ENCODE data around the gene NUTM2E. TPM values are rescaled to one million over a fixed set of nuclear protein-coding genes. Genes with fewer than 3 reads are reported as not detected.
A peak's percentile ranks its signal among the peaks of the same experiment; 100 is the strongest.
"Not testable (repeated sequence)": the region's sequence is repeated elsewhere in the genome, so short reads cannot be mapped to it uniquely, and the experiment has no call there.

The NUTM2E gene, protein sequence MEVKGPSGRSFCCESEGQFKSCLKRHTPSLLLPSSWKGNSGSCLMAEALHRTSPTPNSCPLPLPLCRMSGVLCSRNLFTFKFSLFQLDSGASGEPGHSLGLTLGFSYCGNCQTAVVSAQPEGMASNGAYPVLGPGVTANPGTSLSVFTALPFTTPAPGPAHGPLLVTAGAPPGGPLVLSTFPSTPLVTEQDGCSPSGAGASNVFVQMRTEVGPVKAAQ (N-terminal part only)
- polyA plus RNA-seq (ENCODE audit: insufficient read length in 4 of 4): under 1 TPM in 3 of 4 donors, not detected in 1; 0.24 to 0.64 (median 0.34) TPM

DNA sequence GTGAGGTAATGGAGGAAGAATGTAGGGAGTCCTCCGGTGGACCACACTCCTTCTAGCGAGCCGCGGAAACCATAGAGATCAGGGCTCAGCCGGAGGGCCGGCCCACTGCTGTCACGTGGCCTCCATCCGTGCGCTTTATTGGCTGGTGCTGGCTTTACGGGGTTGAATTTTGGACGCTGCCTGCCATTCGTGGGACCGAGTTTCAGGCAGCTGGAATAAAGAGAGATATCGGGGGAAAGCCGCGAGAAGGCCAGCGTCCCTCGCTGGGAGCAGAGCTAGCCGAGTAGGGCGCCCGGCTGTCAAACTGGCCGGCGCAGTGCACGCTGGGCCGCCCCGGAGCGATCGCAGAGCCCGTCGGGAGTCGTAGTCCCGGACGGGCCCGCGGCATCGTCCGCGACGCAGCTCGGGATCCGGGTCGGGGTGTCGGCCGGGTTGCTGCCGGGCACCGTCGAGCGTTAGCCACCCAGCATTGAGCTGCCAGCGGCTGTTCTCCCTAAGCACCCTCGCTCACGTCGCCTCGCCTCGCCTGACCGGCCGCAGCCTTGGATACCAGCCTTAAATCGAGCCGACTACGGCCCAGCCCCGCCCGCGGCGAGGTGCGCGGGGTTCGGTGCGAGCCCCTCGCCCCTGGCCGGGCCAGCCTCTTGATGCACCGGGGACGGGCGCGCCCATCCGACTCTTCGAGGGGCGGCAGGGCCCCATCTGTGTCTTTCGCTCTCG, at the start of gene NUTM2E:
Gene NUTM2E (plus strand): TSS at position 244 of the 720 bp plus-strand sequence. CDS start 15,002 bp downstream, outside the sequence.
- peak; percentile 21 to 60 (median 48) for DNase-seq (ENCODE audit: low read depth in 4 of 4, low spot score in 2 of 4)

DNA sequence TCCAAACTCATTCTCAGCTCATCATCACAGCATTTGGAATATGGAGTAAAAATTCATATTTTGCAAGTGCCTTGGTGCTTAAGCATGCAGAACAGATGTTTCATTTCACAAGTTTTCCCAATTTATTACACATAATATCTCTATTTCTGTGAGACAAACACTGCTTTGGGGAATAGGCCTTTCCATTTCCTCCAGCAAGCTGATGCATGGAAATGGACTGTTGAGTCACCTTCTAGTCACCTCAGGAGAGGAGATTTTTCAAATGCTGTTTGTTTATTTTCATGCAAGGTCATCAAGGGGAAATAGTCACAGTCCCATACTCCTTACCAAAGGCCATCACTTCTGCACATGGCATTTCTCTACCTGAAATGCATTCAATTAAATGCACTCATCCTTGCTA, 48.5 kb upstream of the NUTM2E start:
- not testable (repeated sequence) for DNase-seq (ENCODE audit: low read depth in 4 of 4, low spot score in 2 of 4)

GRCh38 chr10:79779310-79779938, 47.1 kb upstream of the NUTM2E start:
- peak in 3 of 4 donors; percentile 20 to 51 (median 25) for DNase-seq (ENCODE audit: low read depth in 4 of 4, low spot score in 2 of 4)

GRCh38 chr10:79779992-79780391, 46.5 kb upstream of the NUTM2E start:
- DNase-seq (ENCODE audit: low read depth in 4 of 4, low spot score in 2 of 4): not testable (repeated sequence)

GRCh38 chr10:79781584-79781983, 45.0 kb upstream of the NUTM2E start:
- DNase-seq (ENCODE audit: low read depth in 4 of 4, low spot score in 2 of 4): not testable (repeated sequence)

DNA sequence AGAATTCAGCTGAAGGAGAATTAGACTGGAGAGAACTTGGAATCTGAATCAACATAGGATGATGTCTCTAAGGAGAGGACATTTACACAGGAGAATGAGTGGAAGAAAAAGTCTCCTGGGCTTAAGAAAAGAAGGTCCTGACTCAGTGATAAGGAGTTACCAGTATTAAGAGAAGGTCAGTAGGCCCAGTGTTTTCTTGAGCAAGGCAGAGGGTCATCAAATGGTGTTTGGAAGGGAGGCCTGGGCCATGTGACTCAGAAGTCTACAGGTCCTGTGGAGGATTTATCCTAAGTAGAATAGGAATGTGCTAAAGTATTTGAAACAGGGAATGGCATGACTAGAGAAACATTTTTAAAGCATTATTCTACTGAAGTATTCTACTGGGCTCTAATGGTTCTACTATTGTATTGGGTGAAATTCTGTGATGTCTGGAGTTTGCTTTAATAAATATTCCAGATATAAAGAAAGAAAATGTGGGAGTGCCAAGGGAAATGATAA, 39.0 kb upstream of the NUTM2E start:
- not testable (repeated sequence) for DNase-seq (ENCODE audit: low read depth in 4 of 4, low spot score in 2 of 4)

DNA sequence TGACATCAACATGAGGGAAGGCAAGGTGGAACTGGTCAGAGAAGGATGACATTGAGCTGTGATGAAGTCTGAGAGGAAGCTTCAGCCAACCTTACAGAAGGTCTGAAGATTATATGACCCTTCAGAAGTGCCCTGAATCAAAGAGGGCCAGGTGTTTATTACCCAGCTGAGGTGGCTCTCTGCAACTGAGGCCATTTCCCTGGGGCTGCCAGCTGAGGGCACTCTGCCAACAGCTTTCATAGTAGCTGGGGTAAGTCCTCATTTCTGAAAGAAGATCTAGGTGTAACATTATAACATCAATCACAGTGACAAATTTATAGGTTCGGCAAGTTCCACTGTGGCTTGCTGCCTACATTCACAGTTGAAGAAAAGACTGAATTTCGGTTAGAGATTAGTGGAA, 37.2 kb upstream of the NUTM2E start:
- not testable (repeated sequence) for DNase-seq (ENCODE audit: low read depth in 4 of 4, low spot score in 2 of 4)

DNA sequence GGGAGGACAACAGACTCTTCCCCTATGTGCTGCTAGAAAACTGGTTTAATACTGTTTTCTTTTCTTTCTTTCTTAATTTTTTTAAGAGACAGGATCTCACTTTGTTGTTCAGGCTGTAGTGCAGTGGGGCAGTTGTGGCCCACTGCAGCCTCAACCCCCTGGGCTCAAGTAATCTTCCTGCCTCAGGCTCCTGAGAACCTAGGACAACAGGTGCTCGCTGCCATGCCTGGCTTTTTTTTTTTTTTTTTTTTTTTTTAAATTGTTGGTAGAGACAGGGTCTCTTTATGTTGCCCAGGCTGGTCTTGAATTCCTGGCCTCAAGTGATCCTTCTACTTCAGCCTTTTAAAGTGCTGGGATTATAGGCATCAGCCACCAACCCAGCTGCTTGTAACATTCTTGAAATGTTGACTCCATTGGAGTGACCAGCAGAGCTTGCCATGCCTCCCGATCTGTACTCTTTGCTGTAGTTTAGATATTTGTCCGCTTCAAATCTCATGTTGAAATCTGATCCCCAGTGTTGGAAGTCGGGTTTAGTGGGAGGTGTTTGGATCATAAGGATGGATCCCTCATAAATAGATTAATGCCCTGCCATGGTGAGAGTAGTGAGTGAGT, 34.5 kb upstream of the NUTM2E start:
- not testable (repeated sequence) for DNase-seq (ENCODE audit: low read depth in 4 of 4, low spot score in 2 of 4)

- DNase-seq (ENCODE audit: low read depth in 4 of 4, low spot score in 2 of 4): not testable (repeated sequence)
Measured at GRCh38 chr10:79799337-79799736, 27.2 kb upstream of the NUTM2E start.

GRCh38 chr10:79805857-79806256, 20.7 kb upstream of the NUTM2E start:
- DNase-seq (ENCODE audit: low read depth in 4 of 4, low spot score in 2 of 4): not testable (repeated sequence)

DNA sequence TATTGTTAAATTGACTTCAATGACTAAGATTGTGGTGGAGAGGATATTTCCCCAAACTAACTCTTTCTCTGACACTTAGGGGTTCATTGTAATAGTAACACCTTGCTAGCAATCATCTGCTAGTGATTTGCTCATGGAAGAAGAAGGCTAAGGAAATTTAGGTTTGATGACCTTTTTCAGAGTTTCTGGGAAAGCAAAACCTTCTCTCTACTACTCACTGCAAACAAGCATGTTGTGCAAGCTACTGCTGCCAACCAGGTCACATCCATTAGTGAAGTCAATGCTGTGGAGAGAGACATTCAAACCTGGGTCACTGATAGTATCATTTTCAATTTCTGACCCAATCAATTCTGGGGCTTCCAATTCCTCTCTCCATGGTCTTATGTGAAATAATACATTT, 14.6 kb upstream of the NUTM2E start:
- DNase-seq (ENCODE audit: low read depth in 4 of 4, low spot score in 2 of 4): not testable (repeated sequence)

GRCh38 chr10:79816290-79816689, 10.2 kb upstream of the NUTM2E start:
- DNase-seq (ENCODE audit: low read depth in 4 of 4, low spot score in 2 of 4): not testable (repeated sequence)

DNA sequence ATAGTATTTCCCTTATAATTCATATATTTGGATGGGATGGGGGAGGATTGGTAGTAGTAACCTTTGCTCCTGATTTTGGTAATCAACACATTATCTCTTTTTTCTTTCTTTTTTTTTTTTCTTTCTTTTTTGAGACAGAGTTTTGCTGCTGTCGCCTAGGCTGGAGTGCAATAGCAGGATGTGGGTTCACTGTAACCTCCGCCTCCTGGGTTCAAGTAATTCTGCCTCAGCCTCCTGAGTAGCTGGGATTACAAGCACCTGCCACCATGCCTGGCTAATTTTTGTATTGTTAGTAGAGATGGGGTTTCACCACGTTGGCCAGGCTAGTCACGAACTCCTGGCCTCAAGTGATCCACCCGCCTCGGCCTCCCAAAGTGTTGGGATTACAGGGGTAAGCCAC, 3.2 kb upstream of the NUTM2E start:
- DNase-seq (ENCODE audit: low read depth in 4 of 4, low spot score in 2 of 4): not testable (repeated sequence)

DNA sequence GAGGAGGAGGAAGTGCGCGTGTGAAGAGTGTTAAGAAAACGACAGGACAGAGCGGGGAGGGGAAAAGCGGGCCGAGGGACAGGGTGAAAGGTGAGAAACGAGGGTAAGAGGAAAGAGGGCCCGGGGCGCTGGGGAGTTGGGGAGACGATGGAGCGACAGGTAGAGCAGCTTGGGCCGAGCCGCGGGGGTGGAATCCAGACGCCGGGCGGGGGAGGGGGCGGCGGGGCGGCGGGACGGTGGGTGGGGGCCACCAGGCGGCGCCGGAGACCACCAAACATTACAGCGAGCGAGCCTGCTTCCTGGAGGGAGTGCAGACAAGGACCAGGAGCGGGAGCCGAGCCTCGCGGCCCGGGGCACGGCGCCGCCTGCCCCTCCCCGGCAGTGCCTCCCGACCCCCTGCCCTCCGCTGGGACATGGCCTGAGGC, 940 bp upstream of the NUTM2E start:
- not testable (repeated sequence) for DNase-seq (ENCODE audit: low read depth in 4 of 4, low spot score in 2 of 4)

DNA sequence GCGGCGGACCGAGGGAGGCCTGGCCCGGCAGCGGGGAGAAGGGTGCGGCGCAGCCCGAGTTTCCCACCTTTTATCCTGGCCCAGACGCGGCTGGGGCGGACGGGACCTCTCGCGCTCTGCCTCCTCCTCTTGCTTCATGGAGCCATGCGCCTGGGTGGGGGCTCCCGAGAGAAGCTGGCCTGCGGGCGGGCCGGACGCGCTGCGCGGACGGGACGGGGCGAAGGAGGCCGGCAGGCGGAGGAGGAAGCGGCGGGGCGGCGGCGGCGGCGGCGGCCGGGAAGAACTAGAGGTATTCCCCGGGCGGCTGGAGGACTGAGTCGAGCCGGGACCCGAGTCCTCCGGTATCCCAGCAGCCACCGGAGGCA, 426 bp upstream of the NUTM2E start:
- not testable (repeated sequence) for DNase-seq (ENCODE audit: low read depth in 4 of 4, low spot score in 2 of 4)

DNA sequence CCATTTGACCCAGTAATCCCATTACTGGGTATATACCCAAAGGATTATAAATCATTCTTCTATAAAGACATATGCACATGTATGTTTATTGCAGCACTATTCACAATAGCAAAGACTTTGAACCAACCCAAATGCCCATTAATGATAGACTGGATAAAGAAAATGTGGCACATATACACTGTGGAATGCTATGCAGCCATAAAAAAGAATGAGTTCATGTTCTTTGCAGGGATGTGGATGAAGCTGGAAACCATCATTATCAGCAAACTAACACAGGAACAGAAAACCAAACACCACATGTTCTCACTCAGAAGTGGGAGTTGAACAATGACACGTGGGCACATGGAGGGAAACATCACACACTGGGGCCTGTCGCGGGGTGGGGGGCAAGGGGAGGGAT, 7.3 kb downstream of the NUTM2E start:
- not testable (repeated sequence) for DNase-seq (ENCODE audit: low read depth in 4 of 4, low spot score in 2 of 4)

DNA sequence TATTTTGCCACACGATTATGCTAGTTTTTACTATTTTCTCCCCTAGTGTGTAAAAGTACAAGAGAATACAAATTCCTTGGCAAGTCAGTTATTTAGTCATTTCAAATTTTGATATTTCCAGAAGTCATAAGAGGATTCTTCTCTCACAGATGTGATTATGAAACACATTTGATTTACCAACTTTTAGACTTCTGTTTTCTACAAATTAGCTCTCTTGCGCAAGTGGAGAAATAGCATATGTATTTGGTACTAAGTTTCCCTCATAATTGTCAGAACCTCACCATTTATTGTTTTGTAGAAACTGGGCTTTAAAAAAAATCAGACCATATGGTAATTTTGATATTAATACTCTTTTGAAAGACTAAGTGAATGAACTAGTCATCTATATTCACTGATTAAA, 9.4 kb downstream of the NUTM2E start:
- not testable (repeated sequence) for DNase-seq (ENCODE audit: low read depth in 4 of 4, low spot score in 2 of 4)

- not testable (repeated sequence) for DNase-seq (ENCODE audit: low read depth in 4 of 4, low spot score in 2 of 4)
Measured at GRCh38 chr10:79836891-79837290, 10.4 kb downstream of the NUTM2E start.

DNA sequence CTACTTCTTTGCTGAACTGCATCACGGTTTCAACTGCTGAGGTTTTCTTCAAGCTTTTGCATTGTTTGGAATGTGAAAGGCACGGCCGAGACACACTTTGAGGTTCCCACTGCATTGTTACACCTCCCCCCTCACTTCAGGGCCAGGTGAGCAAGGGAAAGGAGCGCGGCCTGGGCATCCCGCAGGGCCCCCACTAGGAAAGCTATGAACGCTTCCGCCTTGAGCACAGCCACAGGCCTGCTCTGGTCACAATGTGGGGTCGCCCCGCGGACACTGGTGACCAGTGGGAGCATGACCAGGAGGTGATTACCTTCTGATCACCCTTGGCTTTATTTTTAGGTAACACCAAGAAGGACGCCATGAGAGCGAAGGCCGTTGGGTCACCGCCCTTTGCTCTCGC, 11.9 kb downstream of the NUTM2E start:
- DNase-seq (ENCODE audit: low read depth in 4 of 4, low spot score in 2 of 4): not testable (repeated sequence)

DNA sequence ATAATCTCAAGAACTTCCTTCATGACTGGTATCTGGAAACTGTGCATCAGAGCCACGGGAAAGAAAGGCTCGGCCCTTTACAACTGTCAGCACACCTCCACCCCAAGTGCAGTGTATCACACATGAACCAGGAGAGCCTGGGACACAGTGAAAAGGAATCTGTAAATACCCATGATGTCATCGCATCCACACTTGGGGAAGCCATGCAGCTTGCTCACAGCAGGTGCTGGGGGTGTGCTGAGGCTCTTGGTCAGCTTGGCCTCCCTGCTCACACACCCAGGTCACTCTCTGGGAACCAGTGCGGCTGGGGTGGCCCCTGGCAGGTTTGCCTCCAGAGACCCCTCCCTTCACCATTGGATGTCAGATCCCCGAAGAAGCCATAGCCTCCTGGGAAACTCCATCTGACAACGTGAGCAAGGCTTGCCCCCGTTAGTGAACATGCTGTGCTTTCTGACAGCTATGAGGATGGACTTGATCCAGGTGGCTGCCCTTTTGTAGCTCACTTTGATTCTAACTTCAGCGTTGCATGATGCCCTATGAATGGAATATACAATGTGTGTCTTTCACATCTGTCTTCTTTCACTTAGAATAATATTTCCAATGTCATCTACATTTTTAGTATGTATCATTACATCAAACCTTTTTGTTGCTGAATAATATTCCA, 26.8 kb downstream of the NUTM2E start:
- not testable (repeated sequence) for DNase-seq (ENCODE audit: low read depth in 4 of 4, low spot score in 2 of 4)
